ENCODE results near the gene MRTFA. TPM values are rescaled to one million over a fixed set of nuclear protein-coding genes. Genes with fewer than 3 reads are reported as not detected.
"Not testable (repeated sequence)": the region's sequence is repeated elsewhere in the genome, so short reads cannot be mapped to it uniquely, and the experiment has no call there.

The MRTFA gene
- total RNA-seq, 1 donor from 2014 or later: 49.8 TPM

GRCh38 chr22:40660730-40661129 lies 24.2 kb upstream of the MRTFA start:
- DNase-seq (ENCODE audit: low spot score): no peak

- no peak for DNase-seq (ENCODE audit: low spot score)
Measured at GRCh38 chr22:40659166-40659565, 22.6 kb upstream of the MRTFA start.

GRCh38 chr22:40656651-40657050 lies 20.1 kb upstream of the MRTFA start:
- not testable (repeated sequence) for DNase-seq (ENCODE audit: low spot score)

- not testable (repeated sequence) for DNase-seq (ENCODE audit: low spot score)
Measured at GRCh38 chr22:40655941-40656340, 19.4 kb upstream of the MRTFA start.

GRCh38 chr22:40654522-40655167 lies 18.1 kb upstream of the MRTFA start:
- DNase-seq (ENCODE audit: low spot score): no peak

GRCh38 chr22:40653361-40653760 lies 16.8 kb upstream of the MRTFA start:
- DNase-seq (ENCODE audit: low spot score): no peak

GRCh38 chr22:40651563-40652501 lies 15.3 kb upstream of the MRTFA start:
- DNase-seq (ENCODE audit: low spot score): peak; percentile 98

GRCh38 chr22:40651057-40651456 lies 14.5 kb upstream of the MRTFA start:
- no peak for DNase-seq (ENCODE audit: low spot score)

GRCh38 chr22:40648386-40648785 lies 11.9 kb upstream of the MRTFA start:
- DNase-seq (ENCODE audit: low spot score): peak; percentile 75

- DNase-seq (ENCODE audit: low spot score): no peak
Measured at GRCh38 chr22:40645579-40646197, 9.2 kb upstream of the MRTFA start.

- no peak for DNase-seq (ENCODE audit: low spot score)
Measured at GRCh38 chr22:40642316-40642715, 5.8 kb upstream of the MRTFA start.

- DNase-seq (ENCODE audit: low spot score): no peak
Measured at GRCh38 chr22:40641269-40641668, 4.8 kb upstream of the MRTFA start.

GRCh38 chr22:40638261-40638660 lies 1.7 kb upstream of the MRTFA start:
- DNase-seq (ENCODE audit: low spot score): no peak

- DNase-seq (ENCODE audit: low spot score): no peak
Measured at GRCh38 chr22:40637183-40638150, 948 bp upstream of the MRTFA start.

- no peak for DNase-seq (ENCODE audit: low spot score)
Measured at GRCh38 chr22:40635940-40636379, 559 bp downstream of the MRTFA start.

GRCh38 chr22:40635043-40635939 lies 1.2 kb downstream of the MRTFA start:
- DNase-seq (ENCODE audit: low spot score): no peak

GRCh38 chr22:40634119-40634903 lies 2.2 kb downstream of the MRTFA start:
- no peak for DNase-seq (ENCODE audit: low spot score)

- no peak for DNase-seq (ENCODE audit: low spot score)
Measured at GRCh38 chr22:40633036-40633435, 3.5 kb downstream of the MRTFA start.

GRCh38 chr22:40631925-40632324 lies 4.6 kb downstream of the MRTFA start:
- DNase-seq (ENCODE audit: low spot score): no peak

All from mesenteric fat pad (tissue), 1 donor.